Lower leg skin (tissue), 3 donors: ENCODE measurements around the gene TCEANC2.

Source experiments
- POLR2A ChIP-seq, 2 donors: fragments of 450-650 bp; IDR thresholded peaks; one replicate each; pipeline ENCODE4 v1.6.1; 2016 to 2017; ENCODE audit warnings: antibody characterized with exemption in 2 of 2, mild to moderate bottlenecking in 1 of 2, moderate library complexity in 1 of 2
- TF ChIP-seq, protein P1 (sequence below), 3 donors: fragments of 450-650 bp; IDR thresholded peaks; one replicate each; pipeline ENCODE4 v1.5.1; 2016; ENCODE audit warnings: antibody characterized with exemption in 3 of 3, mild to moderate bottlenecking in 3 of 3, moderate library complexity in 2 of 3

DNA sequence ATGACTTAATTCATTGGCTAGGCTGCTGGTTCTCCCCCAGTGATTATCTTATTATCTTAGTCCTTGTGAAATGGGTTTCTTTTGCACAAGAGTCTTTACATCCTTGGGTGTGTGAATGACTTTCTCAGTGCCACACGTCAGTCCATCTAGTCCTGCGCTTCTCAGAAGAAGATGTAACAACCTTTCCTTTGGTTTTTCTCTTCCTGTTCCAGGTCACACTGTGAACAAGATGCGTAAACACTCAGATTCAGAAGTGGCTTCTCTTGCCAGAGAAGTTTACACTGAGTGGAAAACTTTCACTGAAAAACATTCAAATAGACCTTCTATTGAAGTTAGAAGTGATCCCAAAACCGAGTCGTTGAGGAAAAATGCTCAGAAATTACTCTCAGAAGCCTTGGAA, 35.0 kb downstream of the TCEANC2 start:
- TF ChIP-seq, protein P1, sequence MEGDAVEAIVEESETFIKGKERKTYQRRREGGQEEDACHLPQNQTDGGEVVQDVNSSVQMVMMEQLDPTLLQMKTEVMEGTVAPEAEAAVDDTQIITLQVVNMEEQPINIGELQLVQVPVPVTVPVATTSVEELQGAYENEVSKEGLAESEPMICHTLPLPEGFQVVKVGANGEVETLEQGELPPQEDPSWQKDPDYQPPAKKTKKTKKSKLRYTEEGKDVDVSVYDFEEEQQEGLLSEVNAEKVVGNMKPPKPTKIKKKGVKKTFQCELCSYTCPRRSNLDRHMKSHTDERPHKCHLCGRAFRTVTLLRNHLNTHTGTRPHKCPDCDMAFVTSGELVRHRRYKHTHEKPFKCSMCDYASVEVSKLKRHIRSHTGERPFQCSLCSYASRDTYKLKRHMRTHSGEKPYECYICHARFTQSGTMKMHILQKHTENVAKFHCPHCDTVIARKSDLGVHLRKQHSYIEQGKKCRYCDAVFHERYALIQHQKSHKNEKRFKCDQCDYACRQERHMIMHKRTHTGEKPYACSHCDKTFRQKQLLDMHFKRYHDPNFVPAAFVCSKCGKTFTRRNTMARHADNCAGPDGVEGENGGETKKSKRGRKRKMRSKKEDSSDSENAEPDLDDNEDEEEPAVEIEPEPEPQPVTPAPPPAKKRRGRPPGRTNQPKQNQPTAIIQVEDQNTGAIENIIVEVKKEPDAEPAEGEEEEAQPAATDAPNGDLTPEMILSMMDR (IDR thresholded peaks at IDR 0.05), result no peak
- no peak for TF ChIP-seq POLR2A (IDR thresholded peaks at IDR 0.05)
